Neural progenitor cell (in vitro differentiated cells): ENCODE measurements around the gene TMEM175. TPM values are rescaled to one million over a fixed set of nuclear protein-coding genes. Genes with fewer than 3 reads are reported as not detected.

Experiments
- DNase-seq: peaks from one replicate; pipeline ENCODE4 v3.0.0-alpha.2; 2016; ENCODE audit warnings: low spot score
- H2AFZ ChIP-seq: fragments of 200-600 bp; sonication (generic); replicated peaks from 2 replicates; pipeline ENCODE4 v1.6.1; 2016; ENCODE audit warnings: antibody characterized with exemption
- H3F3A ChIP-seq: fragments of 200-600 bp; sonication (generic); 2 replicates; pipeline ENCODE4 v1.6.1; 2016; ENCODE audit warnings: antibody characterized with exemption, low read depth
- H3K27ac ChIP-seq: fragments of 200-600 bp; sonication (generic); 2 replicates; pipeline ENCODE4 v1.5.1; 2016; ENCODE audit warnings: mild to moderate bottlenecking
- H3K27me3 ChIP-seq: fragments of 200-600 bp; sonication (generic); 2 replicates; pipeline ENCODE4 v1.6.1; 2016; ENCODE audit warnings: mild to moderate bottlenecking, moderate library complexity
- H3K36me3 ChIP-seq: fragments of 200-600 bp; sonication (generic); 2 replicates; pipeline ENCODE4 v1.5.1; 2016
- H3K4me1 ChIP-seq: fragments of 200-600 bp; sonication (generic); 2 replicates; pipeline ENCODE4 v1.6.1; 2016; ENCODE audit warnings: mixed run types
- H3K4me2 ChIP-seq: fragments of 200-600 bp; sonication (generic); 2 replicates; pipeline ENCODE4 v1.6.1; 2016
- H3K4me3 ChIP-seq: fragments of 200-600 bp; sonication (generic); 2 replicates; pipeline ENCODE4 v1.5.1; 2016
- H3K79me2 ChIP-seq: fragments of 200-600 bp; sonication (generic); 2 replicates; pipeline ENCODE4 v1.6.1; 2016; ENCODE audit warnings: low read depth
- H3K9ac ChIP-seq: fragments of 200-600 bp; sonication (generic); 2 replicates; pipeline ENCODE4 v1.6.1; 2016
- H3K9me3 ChIP-seq: fragments of 200-600 bp; sonication (generic); 2 replicates; pipeline ENCODE4 v1.5.1; 2016; ENCODE audit warnings: low read depth
- H4K20me1 ChIP-seq: fragments of 200-600 bp; sonication (generic); 2 replicates; pipeline ENCODE4 v1.6.1; 2016; ENCODE audit warnings: low read depth
- H3K27ac Mint-ChIP-seq: 3 replicates; pipeline ENCODE4 v1.8.0; 2021; ENCODE audit warnings: mixed read lengths
- H3K27me3 Mint-ChIP-seq: 2 replicates; pipeline ENCODE4 v1.8.0; 2022; ENCODE audit warnings: low read depth, mild to moderate bottlenecking, inconsistent platforms, moderate library complexity, mixed read lengths; ENCODE audit not compliant: insufficient read depth
- H3K36me3 Mint-ChIP-seq: 3 replicates; pipeline ENCODE4 v1.8.0; 2021; ENCODE audit warnings: mixed read lengths
- H3K4me1 Mint-ChIP-seq: 3 replicates; pipeline ENCODE4 v1.8.0; 2021; ENCODE audit warnings: mixed read lengths
- H3K4me3 Mint-ChIP-seq: 3 replicates; pipeline ENCODE4 v1.8.0; 2021; ENCODE audit warnings: mild to moderate bottlenecking, moderate library complexity, mixed read lengths
- H3K9me3 Mint-ChIP-seq: 3 replicates; pipeline ENCODE4 v1.8.0; 2020; ENCODE audit warnings: mixed read lengths
- CTCF ChIP-seq: fragments of 200-600 bp; sonication (generic); IDR thresholded peaks from 2 replicates; pipeline ENCODE4 v1.5.1; 2017; ENCODE audit warnings: antibody characterized with exemption, mild to moderate bottlenecking
- EZH2 ChIP-seq: fragments of 200-600 bp; sonication (generic); IDR thresholded peaks from 2 replicates; pipeline ENCODE4 v1.6.1; 2017; ENCODE audit warnings: antibody characterized with exemption, mild to moderate bottlenecking, moderate library complexity
- EZH2phosphoT487 ChIP-seq: fragments of 200-600 bp; sonication (generic); IDR thresholded peaks from 2 replicates; pipeline ENCODE4 v1.6.1; 2017; ENCODE audit warnings: antibody characterized with exemption
- total RNA-seq: library from RNA; depleted of rRNA; stranded (reverse); fragments of >200 nt; gene quantifications from 2 replicates; pipeline ENCODE4 v1.2.3, GENCODE V29; 2015; ENCODE audit warnings: low replicate concordance

The TMEM175 gene
- total RNA-seq, 1 donor from 2014 or later, result 4.4 TPM

DNA sequence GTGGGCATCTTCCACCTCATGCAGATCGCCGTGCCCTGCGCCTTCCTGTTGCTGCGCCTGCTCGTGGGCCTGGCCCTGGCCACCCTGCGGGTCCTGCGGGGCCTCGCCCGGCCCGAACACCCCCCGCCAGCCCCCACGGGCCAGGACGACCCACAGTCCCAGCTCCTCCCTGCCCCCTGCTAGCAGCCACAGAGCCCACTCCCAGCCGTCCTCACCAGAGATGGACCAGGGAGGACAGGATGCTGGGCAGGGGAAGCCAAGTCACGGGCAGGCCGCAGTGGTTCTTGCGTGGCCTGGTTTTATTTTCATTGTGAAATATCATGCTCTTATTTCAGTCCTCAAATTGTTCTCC is 26.0 kb downstream of the TMEM175 start:
- DNase-seq, result no peak
- H3K27me3 ChIP-seq, result no peaks in the 10 kb centered on the region
- no peaks in the 10 kb centered on the region for H3K9me3 Mint-ChIP-seq
- no peaks in the 10 kb centered on the region for H4K20me1 ChIP-seq
- no peaks in the 10 kb centered on the region for H3K4me1 ChIP-seq
- no peak overlapping the region for H3K9ac ChIP-seq
- H3K4me2 ChIP-seq, result no peak overlapping the region
- no peaks in the 10 kb centered on the region for H3K79me2 ChIP-seq
- peaks cover 3% of the 10 kb centered on the region for H3K4me1 Mint-ChIP-seq
- H3F3A ChIP-seq, result no peaks in the 10 kb centered on the region
- no peak overlapping the region for H3K4me3 Mint-ChIP-seq
- H3K27ac Mint-ChIP-seq, result no peak overlapping the region
- TF ChIP-seq EZH2phosphoT487, result no peak
- no peak for TF ChIP-seq EZH2
- TF ChIP-seq CTCF, result no peak
- H3K4me3 ChIP-seq, result no peak overlapping the region
- H3K9me3 ChIP-seq, result no peaks in the 10 kb centered on the region
- no peak overlapping the region for H2AFZ ChIP-seq
- H3K36me3 ChIP-seq, result no peaks in the 10 kb centered on the region
- peaks cover 3% of the 10 kb centered on the region for H3K27me3 Mint-ChIP-seq
- peaks cover 11% of the 10 kb centered on the region for H3K36me3 Mint-ChIP-seq
- no peak overlapping the region for H3K27ac ChIP-seq

- Histone ChIP-seq H3K4me1 (no peaks in the 10 kb centered on the region), H3K9ac (no peak overlapping the region), H4K20me1 (no peaks in the 10 kb centered on the region), H3K79me2 (no peaks in the 10 kb centered on the region), H2AFZ (no peak overlapping the region), H3K36me3 (no peaks in the 10 kb centered on the region), H3K9me3 (no peaks in the 10 kb centered on the region), H3K4me2 (no peak overlapping the region), H3K4me3 (no peak overlapping the region), H3K27me3 (no peaks in the 10 kb centered on the region), H3K27ac (no peak overlapping the region), H3F3A (no peaks in the 10 kb centered on the region)
- TF ChIP-seq EZH2phosphoT487 (no peak), EZH2 (no peak), CTCF (no peak)
- Mint-ChIP-seq H3K27me3 (peaks cover 3% of the 10 kb centered on the region), H3K4me1 (peaks cover 3% of the 10 kb centered on the region), H3K9me3 (no peaks in the 10 kb centered on the region), H3K4me3 (no peak overlapping the region), H3K36me3 (peaks cover 11% of the 10 kb centered on the region), H3K27ac (no peak overlapping the region)
- DNase-seq, result no peak
Observed at GRCh38 chr4:958696-959337, 26.6 kb downstream of the TMEM175 start.

DNA sequence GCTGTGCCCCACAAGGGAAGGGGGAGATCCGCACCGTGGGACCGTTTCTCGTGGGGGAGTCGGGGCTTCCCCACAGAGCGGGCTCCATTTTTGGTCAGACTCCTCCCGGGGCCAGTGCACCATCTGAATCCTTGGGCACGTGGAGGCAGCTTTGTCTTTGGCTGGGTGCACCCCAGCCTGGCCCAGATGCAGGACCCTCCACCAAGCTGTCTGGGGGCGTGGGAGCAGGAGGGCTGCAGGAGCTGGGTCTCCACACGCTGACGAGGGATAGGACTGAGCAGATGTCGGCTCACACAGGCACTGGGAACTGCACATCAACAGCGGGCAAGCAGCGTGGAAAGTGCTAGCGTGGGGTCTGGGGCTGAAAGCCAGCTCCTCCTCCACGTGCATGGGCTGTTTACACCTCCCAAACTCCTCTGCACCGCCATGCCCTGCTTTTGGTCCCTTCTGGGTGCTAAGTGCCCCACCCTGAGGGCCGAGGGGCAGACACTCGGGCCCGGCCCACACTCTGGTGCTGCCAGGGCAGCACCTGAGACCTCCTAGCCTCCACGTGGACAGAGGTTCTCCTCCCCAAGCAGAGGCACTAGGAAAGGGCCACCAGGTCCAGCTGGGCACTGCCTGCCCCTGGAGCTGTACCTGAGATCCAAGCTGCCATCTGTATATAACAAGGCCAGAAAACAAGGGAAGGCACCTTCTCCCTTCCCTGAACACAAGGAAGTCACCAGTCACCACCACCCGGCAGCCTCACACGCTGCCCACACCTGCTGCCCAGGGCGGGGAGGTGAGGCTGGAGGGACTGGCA is 27.3 kb downstream of the TMEM175 start:
- no peaks in the 10 kb centered on the region for H3K36me3 ChIP-seq
- H4K20me1 ChIP-seq, result no peaks in the 10 kb centered on the region
- no peaks in the 10 kb centered on the region for H3K4me1 ChIP-seq
- peaks cover 3% of the 10 kb centered on the region for H3K27me3 Mint-ChIP-seq
- no peak for DNase-seq
- H3K79me2 ChIP-seq, result no peaks in the 10 kb centered on the region
- no peak overlapping the region for H2AFZ ChIP-seq
- no peak overlapping the region for H3K9ac ChIP-seq
- H3F3A ChIP-seq, result no peaks in the 10 kb centered on the region
- H3K27ac Mint-ChIP-seq, result no peak overlapping the region
- H3K36me3 Mint-ChIP-seq, result peaks cover 10% of the 10 kb centered on the region
- no peaks in the 10 kb centered on the region for H3K9me3 ChIP-seq
- H3K4me3 ChIP-seq, result no peak overlapping the region
- H3K27ac ChIP-seq, result no peak overlapping the region
- TF ChIP-seq CTCF (no peak), EZH2phosphoT487 (no peak), EZH2 (no peak)
- peaks cover 3% of the 10 kb centered on the region for H3K4me1 Mint-ChIP-seq
- no peaks in the 10 kb centered on the region for H3K9me3 Mint-ChIP-seq
- no peak overlapping the region for H3K4me3 Mint-ChIP-seq
- no peak overlapping the region for H3K4me2 ChIP-seq
- no peaks in the 10 kb centered on the region for H3K27me3 ChIP-seq
